Endothelial cell of umbilical vein (primary cell): ENCODE results near the gene NOP9. TPM values are rescaled to one million over a fixed set of nuclear protein-coding genes. Genes with fewer than 3 reads are reported as not detected.

Experiments
- BruUV-seq: library from RNA; stranded (reverse); fragments of 400-500 nt; replicated peaks from 2 replicates; lab custom pipeline; 2021; lab: Mats Ljungman, UMichigan
- CTCF ChIA-PET: fragments of 300-600, 350-600 bp; sonication (Branson Sonifier 250); formaldehyde crosslinking; loops from one replicate; lab custom pipeline; 2021; ENCODE audit warnings: antibody characterized with exemption, inconsistent platforms; lab: Charles Lee
- POLR2A ChIA-PET: fragments of 300-600, 350-600 bp; sonication (Branson Sonifier 250); formaldehyde crosslinking; loops from one replicate; lab custom pipeline; 2021; ENCODE audit warnings: antibody characterized with exemption, inconsistent platforms; lab: Charles Lee
- DNase-seq: peaks from one replicate; pipeline ENCODE4 v3.0.0-alpha.2; 2011; ENCODE audit warnings: low read depth, low spot score
- FAIRE-seq: peaks from 2 replicates; lab custom pipeline; 2011; peaks lifted over from hg19 to GRCh38; lab: Jason Lieb, UNC
- H2AFZ ChIP-seq: 2 replicates; pipeline ENCODE4 v1.6.0; 2012; ENCODE audit warnings: low read depth, low read length, control low read depth, inconsistent platforms
- H3K27ac ChIP-seq: 2 replicates; pipeline ENCODE4 v1.5.1; 2011; ENCODE audit warnings: low read depth, mild to moderate bottlenecking, control low read depth, low read length, moderate library complexity; ENCODE audit not compliant: insufficient read depth
- H3K27me3 ChIP-seq, 2 experiments: 2 replicates each; pipeline versions ENCODE4 v1.6.0 to v1.6.1; 2011; ENCODE audit warnings: low read length in 2 of 2, mixed read lengths in 1 of 2; ENCODE audit not compliant: control insufficient read depth in 2 of 2, insufficient read depth in 2 of 2
- H3K36me3 ChIP-seq, 2 experiments: 2 replicates in 1 of 2; 3 replicates in 1 of 2; pipeline ENCODE4 v1.5.1; 2011; ENCODE audit warnings: low read length in 2 of 2, mild to moderate bottlenecking in 1 of 2, moderate library complexity in 1 of 2; ENCODE audit not compliant: control insufficient read depth in 2 of 2, insufficient read depth in 2 of 2; ENCODE audit errors: extremely low read depth in 1 of 2
- H3K4me1 ChIP-seq: 3 replicates; pipeline ENCODE4 v1.5.1; 2011; ENCODE audit warnings: mild to moderate bottlenecking, low read length; ENCODE audit not compliant: control insufficient read depth, insufficient read depth; ENCODE audit errors: extremely low read depth
- H3K4me2 ChIP-seq: 2 replicates; pipeline ENCODE4 v1.6.1; 2011; ENCODE audit warnings: low read length, control low read depth, mixed read lengths; ENCODE audit not compliant: insufficient read depth
- H3K4me3 ChIP-seq, 3 experiments: fragments of 200-600 bp in 1 of 3; sonication (generic), shearing (Covaris generic) in 1 of 3; replicated peaks in 1 of 3; 2 replicates each; pipeline ENCODE4 v1.5.1; 2011 to 2016; ENCODE audit warnings: control low read depth in 3 of 3, low read length in 3 of 3, mild to moderate bottlenecking in 2 of 3, inconsistent platforms in 1 of 3, low read depth in 1 of 3, moderate library complexity in 1 of 3; ENCODE audit not compliant: insufficient read depth in 1 of 3
- H3K79me2 ChIP-seq: 2 replicates; pipeline ENCODE4 v1.6.0; 2012; ENCODE audit warnings: low read length, inconsistent platforms; ENCODE audit not compliant: control insufficient read depth, insufficient read depth
- H3K9ac ChIP-seq: replicated peaks from 2 replicates; pipeline ENCODE3; 2011; ENCODE audit warnings: low read length, control low read depth; ENCODE audit not compliant: insufficient read depth; ENCODE audit errors: extremely low read depth
- H3K9me1 ChIP-seq: replicated peaks from 3 replicates; pipeline ENCODE4 v1.6.0; 2011; ENCODE audit warnings: mild to moderate bottlenecking, low read length; ENCODE audit not compliant: control insufficient read depth, insufficient read depth; ENCODE audit errors: extremely low read depth
- H3K9me3 ChIP-seq: replicated peaks from 2 replicates; pipeline ENCODE4 v1.5.1; 2012; ENCODE audit warnings: low read length, inconsistent platforms; ENCODE audit not compliant: control insufficient read depth, insufficient read depth
- H4K20me1 ChIP-seq: replicated peaks from 2 replicates; pipeline ENCODE3; 2011; ENCODE audit warnings: mild to moderate bottlenecking, low read length; ENCODE audit not compliant: control insufficient read depth, insufficient read depth; ENCODE audit errors: extremely low read depth
- CTCF ChIP-seq, 2 donors: IDR thresholded peaks; 1 replicate in 1 of 2; 2 replicates in 1 of 2; pipeline ENCODE4 v1.5.1; 2011; ENCODE audit warnings: low read length in 2 of 2, mild to moderate bottlenecking in 2 of 2, moderate library complexity in 2 of 2, control low read depth in 1 of 2, inconsistent platforms in 1 of 2, low read depth in 1 of 2; ENCODE audit not compliant: insufficient read depth in 1 of 2; ENCODE audit errors: extremely low read depth in 1 of 2
- EZH2 ChIP-seq: IDR thresholded peaks from 2 replicates; pipeline ENCODE4 v1.6.1; 2012; ENCODE audit warnings: borderline replicate concordance, low read depth, mild to moderate bottlenecking, moderate library complexity, low read length, inconsistent platforms; ENCODE audit not compliant: severe bottlenecking
- FOS ChIP-seq: IDR thresholded peaks from 2 replicates; pipeline ENCODE4 v1.6.1; 2011; ENCODE audit warnings: mild to moderate bottlenecking, low read length, moderate library complexity, borderline replicate concordance; ENCODE audit not compliant: insufficient read depth
- GATA2 ChIP-seq: IDR thresholded peaks from 2 replicates; pipeline ENCODE4 v1.7.0; 2011; ENCODE audit warnings: low read depth, mild to moderate bottlenecking, moderate library complexity, mixed read lengths, low read length; ENCODE audit not compliant: insufficient read length, insufficient read depth
- JUN ChIP-seq: IDR thresholded peaks from 2 replicates; pipeline ENCODE4 v1.6.1; 2011; ENCODE audit warnings: borderline replicate concordance, low read depth; ENCODE audit not compliant: insufficient read length, insufficient read depth
- MYC ChIP-seq: IDR thresholded peaks from one replicate; pipeline ENCODE4 v1.6.1; 2011; ENCODE audit warnings: mild to moderate bottlenecking, low read depth, low read length
- POLR2A ChIP-seq: IDR thresholded peaks from 2 replicates; pipeline ENCODE4 v1.6.1; 2012; ENCODE audit warnings: low read depth, mild to moderate bottlenecking, control low read depth, low read length
- POLR2AphosphoS5 ChIP-seq: IDR thresholded peaks from 2 replicates; pipeline ENCODE4 v1.6.1; 2012; ENCODE audit warnings: low read depth, mild to moderate bottlenecking, control low read depth, low read length, moderate library complexity; ENCODE audit not compliant: insufficient read depth
- dilution Hi-C: fragments of 300-500 bp; cut with MboI; formaldehyde crosslinking; loops from one replicate; pipeline ENCODE4 v1.15.0; 2019; ENCODE audit warnings: low sequenced_read_pairs; ENCODE audit not compliant: extremely low pct_ligation_motif_present
- intact Hi-C: fragments of 100-400 bp; cut with micrococcal nuclease; formaldehyde crosslinking; loops from one replicate; pipeline ENCODE4 v1.10.0; 2022
- polyA plus RNA-seq, 4 experiments: library from polyadenylated mRNA; depleted of rRNA in 3 of 4; stranded (reverse) in 3 of 4; unstranded in 1 of 4; fragments of >200 nt; gene quantifications; 2 replicates each; pipeline versions ENCODE4 v1.2.1 to v1.2.3, GENCODE V29; 2011 to 2012; ENCODE audit warnings: missing spikeins in 1 of 4
- total RNA-seq: library from RNA; stranded (reverse); gene quantifications from 2 replicates; pipeline ENCODE4 v1.2.3, GENCODE V29; 2021
- TF ChIP-seq, protein P1 (sequence below): IDR thresholded peaks from 2 replicates; pipeline ENCODE4 v1.6.1; 2011; ENCODE audit not compliant: insufficient read depth, insufficient read length

NOP9 gene
- total and polyA plus RNA-seq, 2 donors (not counting 3 experiments of a cell fraction or from before 2014, with no cell fraction given): 16.2 to 31.0 TPM

GRCh38 chr14:24277606-24278321 is 21.9 kb upstream of the NOP9 start:
- no peaks in the 10 kb centered on the region for H4K20me1 ChIP-seq
- no peak overlapping the region for H2AFZ ChIP-seq
- H3K4me1 ChIP-seq: no peaks in the 10 kb centered on the region
- intact Hi-C loops (no loop called here), dilution Hi-C loops (no loop called here)
- ChIA-PET POLR2A (interaction anchor here (0.6 kb wide), 1 partner anchor 34 kb away, joined by 8 read pairs; no protein-coding TSS in a partner anchor), CTCF (interaction anchor here (0.9 to 1.0 kb wide), 3 partner anchors 19 to 30 kb away, joined by 3 to 4 read pairs (median 3); partner anchors contain the start of gene CIDEB)
- no peak overlapping the region for H3K4me2 ChIP-seq
- H3K79me2 ChIP-seq: no peaks in the 10 kb centered on the region
- no peaks in the 10 kb centered on the region for H3K27me3 ChIP-seq
- no peak overlapping the region for H3K4me3 ChIP-seq
- TF ChIP-seq EZH2: no peak
- TF ChIP-seq, protein P1, sequence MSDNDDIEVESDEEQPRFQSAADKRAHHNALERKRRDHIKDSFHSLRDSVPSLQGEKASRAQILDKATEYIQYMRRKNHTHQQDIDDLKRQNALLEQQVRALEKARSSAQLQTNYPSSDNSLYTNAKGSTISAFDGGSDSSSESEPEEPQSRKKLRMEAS: no peak
- TF ChIP-seq GATA2: no peak
- TF ChIP-seq POLR2A: no peak
- TF ChIP-seq FOS: no peak
- TF ChIP-seq JUN: no peak
- no peak for TF ChIP-seq POLR2AphosphoS5
- TF ChIP-seq MYC: no peak
- TF ChIP-seq CTCF (IDR thresholded peaks at IDR 0.05; ENCODE audit: extremely low read depth in 1 of 2, insufficient read depth in 1 of 2, low read depth in 1 of 2, low read length in 2 of 2): no peak
- no peaks in the 10 kb centered on the region for H3K9me3 ChIP-seq
- BruUV-seq: no TSS peak
- no peak overlapping the region for H3K27ac ChIP-seq
- FAIRE-seq (no peak), DNase-seq (no peak)
- no peaks in the 10 kb centered on the region for H3K36me3 ChIP-seq
- H3K9ac ChIP-seq: no peak overlapping the region
- H3K9me1 ChIP-seq: no peaks in the 10 kb centered on the region
